Smooth muscle cell of the coronary artery (primary cell): ENCODE data around the gene SMPD2. TPM values are rescaled to one million over a fixed set of nuclear protein-coding genes. Genes with fewer than 3 reads are reported as not detected.

Source experiments
- total RNA-seq: library from RNA; depleted of rRNA; stranded (reverse); fragments of >200 nt; gene quantifications from 2 replicates; pipeline ENCODE4 v1.2.3, GENCODE V29; 2014; ENCODE audit warnings: low replicate concordance

Gene SMPD2
- 12.6 and 14.4 TPM in 2 replicates for total RNA-seq

GRCh38 chr6:109440331-109441068 is at the start of gene SMPD2, which contains the start of gene PPIL6:
Gene SMPD2 (plus strand): TSS chr6:109440724. CDS start chr6:109441122, 398 bp downstream.
Gene PPIL6 (minus strand): TSS chr6:109440628. CDS start chr6:109440590, 38 bp downstream.

GRCh38 chr6:109455437-109456110 is 15.1 kb downstream of the SMPD2 start, which contains the start of gene MICAL1:
Gene MICAL1 (minus strand): TSS chr6:109455772. CDS start chr6:109454196, 1,576 bp downstream.

GRCh38 chr6:109482905-109483734 is 42.6 kb downstream of the SMPD2 start, which contains the start of gene ZBTB24:
Gene ZBTB24 (minus strand): TSS chr6:109483219. CDS start chr6:109482026, 1,193 bp downstream.

Other genes with a start within 250 kb of the SMPD2 start
- 123 and 185 TPM in 2 replicates for gene CD164, start 58.3 kb upstream of the SMPD2 start, total RNA-seq
- gene PPIL6, start 96 bp upstream of the SMPD2 start, total RNA-seq: 2.1 and 2.2 TPM in 2 replicates
- 28.9 and 67.8 TPM in 2 replicates for gene MICAL1, start 15.0 kb downstream of the SMPD2 start, total RNA-seq
- gene ZBTB24, start 42.5 kb downstream of the SMPD2 start, total RNA-seq: 3.4 and 6.0 TPM in 2 replicates